ENCODE measurements around the gene WDR35.
"Not testable (repeated sequence)": the region's sequence is repeated elsewhere in the genome, so short reads cannot be mapped to it uniquely, and the experiment has no call there.

Gene WDR35

DNA sequence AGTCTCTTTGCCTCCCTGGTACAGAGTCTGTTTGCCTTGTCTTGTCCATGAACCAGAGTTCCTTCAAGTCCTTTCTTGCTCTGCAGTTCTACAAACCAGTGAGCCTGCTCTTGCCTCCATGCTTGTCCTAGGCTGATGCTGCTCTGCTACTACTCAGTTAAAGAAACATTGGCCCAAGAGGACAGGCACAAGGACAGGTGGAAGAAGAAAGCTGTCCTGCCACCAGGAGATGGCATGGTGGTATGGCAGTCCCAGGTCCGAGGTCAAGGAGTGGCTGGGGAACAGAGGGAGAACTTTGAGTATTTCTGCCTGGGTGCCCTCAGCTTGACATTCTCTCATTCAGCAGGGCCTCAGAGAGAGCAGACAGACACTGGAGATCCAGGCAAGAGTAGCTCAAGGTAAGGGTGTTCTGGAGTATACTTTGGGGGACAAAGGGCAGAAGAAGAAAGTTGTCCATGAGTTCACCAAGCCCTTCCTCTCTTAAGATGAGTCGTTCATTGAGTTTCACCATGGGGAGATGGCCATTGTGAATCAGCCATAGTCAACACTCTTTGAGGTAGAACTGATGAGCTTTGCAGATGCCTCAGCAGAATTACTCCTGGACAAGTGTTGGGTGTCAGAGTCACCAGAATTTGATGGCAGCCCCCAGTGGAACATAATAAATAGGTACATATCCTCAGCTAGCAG, 108.5 kb downstream of the WDR35 start:
- DNase-seq (ENCODE audit: insufficient read length, low spot score): no peak
- no peak for TF ChIP-seq PAX5 (IDR thresholded peaks at IDR 0.05; ENCODE audit: insufficient read depth, low read length, severe bottlenecking)
- FAIRE-seq: no peak

DNA sequence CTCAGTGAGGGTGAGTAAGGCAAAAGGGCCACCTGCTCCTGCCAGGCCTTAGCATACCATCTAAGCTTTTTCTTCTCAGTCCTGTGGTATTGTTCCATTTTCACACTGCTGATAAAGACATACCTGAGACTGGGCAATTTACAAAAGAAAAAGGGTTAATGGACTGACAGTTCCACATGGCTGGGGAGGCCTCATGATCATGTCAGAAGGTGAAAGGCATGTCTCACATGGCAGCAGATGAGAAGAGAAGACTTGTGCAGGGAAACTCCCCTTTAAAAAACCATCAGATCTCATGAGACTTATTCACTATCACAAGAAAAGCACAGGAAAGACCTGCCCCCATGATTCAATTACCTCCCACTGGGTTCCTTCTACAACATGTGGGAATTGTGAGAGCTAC, 109.7 kb downstream of the WDR35 start:
- FAIRE-seq; DNase-seq (ENCODE audit: insufficient read length, low spot score): not testable (repeated sequence)

DNA sequence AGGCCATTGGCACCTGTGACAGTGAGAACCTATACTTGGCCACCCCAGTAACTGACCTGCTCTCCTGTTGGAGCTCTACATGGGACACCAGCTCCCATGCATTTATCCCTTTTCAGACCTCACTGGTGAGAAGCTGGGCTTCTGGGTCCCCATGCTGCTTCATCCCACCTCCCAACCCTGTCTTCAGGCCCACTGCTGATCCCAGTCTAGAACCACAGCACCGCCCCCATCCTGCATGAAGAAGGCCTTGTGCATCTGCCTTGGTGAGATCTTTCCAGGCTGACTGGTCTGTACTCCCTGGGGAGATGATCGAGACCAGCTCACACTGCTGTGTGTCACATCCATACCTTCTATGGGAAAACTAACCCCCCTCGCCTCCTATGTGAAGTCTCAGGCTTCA, 110.8 kb downstream of the WDR35 start:
- DNase-seq (ENCODE audit: insufficient read length, low spot score) (no peak), FAIRE-seq (no peak)
- TF ChIP-seq SPI1 (IDR thresholded peaks at IDR 0.05; ENCODE audit: low read depth, low read length): no peak

DNA sequence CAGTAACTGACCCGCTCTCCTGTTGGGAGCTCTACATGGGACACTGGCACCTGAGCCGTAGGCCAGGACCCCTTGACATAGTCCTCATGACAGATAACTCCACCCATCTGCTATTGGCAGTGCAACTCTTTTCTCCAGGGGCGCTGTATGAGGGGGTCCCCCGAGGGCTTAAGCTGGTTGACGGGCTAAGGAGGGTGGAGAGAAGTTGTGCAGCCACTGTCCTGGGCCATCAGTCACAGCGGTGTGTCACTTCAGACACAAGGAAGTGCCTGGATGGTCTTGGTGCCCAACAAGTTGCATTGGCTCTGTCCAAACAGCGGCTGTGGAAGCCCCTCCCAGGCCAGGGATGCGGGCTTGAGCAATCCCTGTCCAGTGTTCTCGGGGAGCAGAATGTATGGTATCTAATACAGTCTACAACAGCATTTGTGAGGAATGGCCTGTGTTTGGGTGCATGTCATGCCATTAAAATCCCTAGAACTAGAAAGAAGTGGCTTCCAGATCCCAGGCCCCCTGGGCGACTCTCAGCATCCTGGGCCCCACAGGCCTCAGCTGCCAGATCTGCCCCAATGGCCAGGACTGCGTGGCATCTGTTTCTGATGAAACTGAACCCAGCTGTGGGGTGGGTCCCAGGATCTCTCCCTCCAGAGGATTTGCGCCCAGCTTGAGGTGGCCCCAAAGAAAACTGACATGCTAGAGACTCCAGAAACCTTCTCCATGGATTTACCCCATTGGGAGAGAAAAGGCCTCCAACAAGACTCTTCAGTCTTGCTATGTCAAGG, 111.4 kb downstream of the WDR35 start:
- no peak for DNase-seq (ENCODE audit: insufficient read length, low spot score)
- TF ChIP-seq TAF1 (IDR thresholded peaks at IDR 0.05; ENCODE audit: low read depth, low read length) (no peak), SPI1 (IDR thresholded peaks at IDR 0.05; ENCODE audit: low read depth, low read length) (no peak), PAX5 (IDR thresholded peaks at IDR 0.05; ENCODE audit: insufficient read depth, low read length, severe bottlenecking) (no peak), POLR2A (IDR thresholded peaks at IDR 0.05; ENCODE audit: low read depth, low read length) (no peak), POLR2AphosphoS5 (IDR thresholded peaks at IDR 0.05; ENCODE audit: low read depth, low read length) (no peak), POU2F2 (IDR thresholded peaks at IDR 0.05; ENCODE audit: low read depth, low read length) (no peak)
- FAIRE-seq: no peak

DNA sequence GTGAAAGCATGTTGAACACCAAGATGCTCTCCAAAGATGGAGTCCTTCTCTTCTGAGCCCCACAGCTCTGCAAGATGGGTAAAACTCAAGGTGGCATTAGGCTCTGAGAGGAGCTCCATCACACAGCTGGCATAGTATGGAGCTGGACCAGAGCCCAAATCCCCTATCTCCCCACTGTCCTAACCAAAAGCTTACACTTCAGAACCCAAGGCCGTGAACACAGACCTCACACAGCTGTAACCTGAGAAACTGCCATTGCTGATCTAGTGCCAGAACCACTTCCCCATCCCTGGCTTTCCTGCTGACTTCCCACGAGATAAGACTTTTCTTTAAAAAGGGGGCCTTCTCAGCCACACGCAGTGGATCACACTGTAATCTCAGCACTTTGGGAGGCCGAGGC, 113.2 kb downstream of the WDR35 start:
- no peak for DNase-seq (ENCODE audit: insufficient read length, low spot score)
- no peak for FAIRE-seq
- TF ChIP-seq PAX5 (IDR thresholded peaks at IDR 0.05; ENCODE audit: insufficient read depth, low read length, severe bottlenecking): no peak
- TF ChIP-seq POLR2A (IDR thresholded peaks at IDR 0.05; ENCODE audit: low read depth, low read length): no peak
- TF ChIP-seq POLR2AphosphoS5 (IDR thresholded peaks at IDR 0.05; ENCODE audit: low read depth, low read length): no peak
- no peak for TF ChIP-seq POU2F2 (IDR thresholded peaks at IDR 0.05; ENCODE audit: low read depth, low read length)
- no peak for TF ChIP-seq TAF1 (IDR thresholded peaks at IDR 0.05; ENCODE audit: low read depth, low read length)
- no peak for TF ChIP-seq SPI1 (IDR thresholded peaks at IDR 0.05; ENCODE audit: low read depth, low read length)

DNA sequence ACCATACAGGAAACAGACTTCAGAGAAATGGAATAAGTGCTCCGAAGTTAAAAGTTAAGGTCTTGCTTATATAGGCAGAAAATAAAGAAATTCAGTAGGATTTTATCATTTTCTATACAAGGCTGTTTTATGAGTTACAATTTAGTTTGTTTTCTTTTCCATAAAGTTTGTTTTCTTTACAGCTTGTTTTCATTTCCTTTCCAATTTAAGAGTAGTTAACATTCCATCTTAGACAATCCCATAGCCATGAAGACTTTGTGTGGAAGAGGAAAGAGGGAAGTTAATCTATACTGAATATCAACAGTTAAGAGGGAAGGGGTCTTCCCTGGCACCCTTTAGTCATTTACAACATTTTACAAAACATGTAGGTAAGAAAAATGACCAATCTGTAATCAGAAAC, 114.6 kb downstream of the WDR35 start:
- FAIRE-seq: no peak
- DNase-seq (ENCODE audit: insufficient read length, low spot score): no peak
- no peak for TF ChIP-seq POLR2AphosphoS5 (IDR thresholded peaks at IDR 0.05; ENCODE audit: low read depth, low read length)
- no peak for TF ChIP-seq POLR2A (IDR thresholded peaks at IDR 0.05; ENCODE audit: low read depth, low read length)
- no peak for TF ChIP-seq SPI1 (IDR thresholded peaks at IDR 0.05; ENCODE audit: low read depth, low read length)
- no peak for TF ChIP-seq PAX5 (IDR thresholded peaks at IDR 0.05; ENCODE audit: insufficient read depth, low read length, severe bottlenecking)

DNA sequence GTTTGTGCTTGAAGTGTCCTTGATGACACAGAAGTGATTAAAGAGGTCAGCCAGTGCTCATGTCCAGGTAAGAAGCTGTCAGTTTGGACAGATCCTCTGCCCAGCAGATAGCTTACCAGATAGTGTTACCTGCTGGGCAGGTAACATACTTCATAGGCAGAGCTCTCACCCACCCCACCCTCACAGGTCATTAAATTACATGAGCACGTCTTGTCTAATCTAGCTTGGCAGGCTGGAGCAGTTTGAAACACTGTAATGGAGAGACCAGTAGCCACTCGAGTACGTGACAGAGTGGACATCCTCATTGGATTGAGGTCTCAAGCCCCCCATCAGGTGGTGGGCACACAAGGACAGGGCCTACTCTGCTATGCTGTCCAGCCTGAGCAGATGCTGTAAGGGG, 115.2 kb downstream of the WDR35 start:
- DNase-seq (ENCODE audit: insufficient read length, low spot score) (no peak), FAIRE-seq (no peak)
- TF ChIP-seq POLR2A (IDR thresholded peaks at IDR 0.05; ENCODE audit: low read depth, low read length): no peak
- no peak for TF ChIP-seq SPI1 (IDR thresholded peaks at IDR 0.05; ENCODE audit: low read depth, low read length)

DNA sequence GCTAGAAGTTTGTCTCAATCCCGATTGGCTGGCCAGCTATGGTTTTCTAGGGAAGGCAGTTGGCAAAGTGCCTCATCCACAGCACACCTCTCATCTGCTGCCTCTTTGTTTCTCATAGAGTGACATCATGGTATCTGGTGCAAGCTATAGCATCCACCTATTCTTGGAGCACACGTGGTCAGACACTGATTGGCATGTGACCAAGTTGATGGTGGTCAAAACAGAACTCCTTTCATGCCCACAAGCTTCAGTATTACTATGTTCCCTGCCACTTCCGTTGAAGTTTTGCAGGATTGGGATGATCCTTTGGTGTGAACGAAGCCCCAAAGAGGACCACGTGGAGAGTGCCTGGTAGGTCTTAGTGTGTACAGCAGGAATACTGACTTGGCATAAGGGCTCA, 116.9 kb downstream of the WDR35 start:
- TF ChIP-seq POLR2A (IDR thresholded peaks at IDR 0.05; ENCODE audit: low read depth, low read length) (no peak), SPI1 (IDR thresholded peaks at IDR 0.05; ENCODE audit: low read depth, low read length) (no peak), TAF1 (IDR thresholded peaks at IDR 0.05; ENCODE audit: low read depth, low read length) (no peak), PAX5 (IDR thresholded peaks at IDR 0.05; ENCODE audit: insufficient read depth, low read length, severe bottlenecking) (no peak), POU2F2 (IDR thresholded peaks at IDR 0.05; ENCODE audit: low read depth, low read length) (no peak), POLR2AphosphoS5 (IDR thresholded peaks at IDR 0.05; ENCODE audit: low read depth, low read length) (no peak)
- DNase-seq (ENCODE audit: insufficient read length, low spot score) (no peak), FAIRE-seq (no peak)

DNA sequence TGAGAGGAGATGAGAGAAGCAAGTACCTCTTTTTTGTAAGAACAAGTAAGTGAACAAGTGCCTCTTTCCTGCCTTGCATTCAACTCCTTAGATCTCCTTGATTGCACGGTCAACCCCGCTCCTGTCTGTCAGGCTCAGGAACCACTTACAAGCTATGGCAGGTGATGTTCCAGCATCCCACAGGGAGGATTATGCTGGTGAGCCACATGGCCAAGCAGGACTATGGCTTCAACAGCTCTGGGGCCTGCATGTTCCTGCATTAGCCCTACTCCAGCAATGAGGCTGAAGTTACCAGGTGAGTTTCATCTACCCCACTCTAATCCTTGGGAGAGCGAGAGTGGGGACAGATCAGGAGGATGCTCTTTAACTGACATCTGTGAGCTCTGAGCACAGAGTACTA, 117.6 kb downstream of the WDR35 start:
- no peak for DNase-seq (ENCODE audit: insufficient read length, low spot score)
- no peak for TF ChIP-seq TAF1 (IDR thresholded peaks at IDR 0.05; ENCODE audit: low read depth, low read length)
- no peak for TF ChIP-seq SPI1 (IDR thresholded peaks at IDR 0.05; ENCODE audit: low read depth, low read length)
- no peak for TF ChIP-seq POLR2AphosphoS5 (IDR thresholded peaks at IDR 0.05; ENCODE audit: low read depth, low read length)
- TF ChIP-seq POU2F2 (IDR thresholded peaks at IDR 0.05; ENCODE audit: low read depth, low read length): no peak
- no peak for TF ChIP-seq PAX5 (IDR thresholded peaks at IDR 0.05; ENCODE audit: insufficient read depth, low read length, severe bottlenecking)
- no peak for TF ChIP-seq POLR2A (IDR thresholded peaks at IDR 0.05; ENCODE audit: low read depth, low read length)
- no peak for FAIRE-seq

DNA sequence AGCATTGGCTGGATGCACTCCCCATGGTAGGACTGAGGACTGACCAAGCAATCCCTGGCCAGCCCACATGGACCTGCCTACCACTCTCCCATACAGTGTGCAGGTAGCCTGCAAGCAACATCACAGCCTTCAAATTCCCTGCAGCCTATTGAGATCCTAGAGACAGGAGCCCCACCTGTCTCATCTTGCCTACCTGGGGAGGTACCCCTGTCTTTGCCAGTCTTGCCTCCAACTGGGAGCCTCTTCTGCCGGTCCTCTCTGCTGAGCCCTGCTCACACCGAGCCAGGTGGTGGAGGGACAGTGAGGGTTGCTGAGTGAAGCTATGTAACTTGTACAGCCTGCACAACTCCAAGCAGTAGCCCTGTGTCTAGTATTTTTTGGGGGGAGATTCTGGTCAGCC, 118.1 kb downstream of the WDR35 start:
- FAIRE-seq (no peak), DNase-seq (ENCODE audit: insufficient read length, low spot score) (no peak)
- no peak for TF ChIP-seq SPI1 (IDR thresholded peaks at IDR 0.05; ENCODE audit: low read depth, low read length)
- no peak for TF ChIP-seq POU2F2 (IDR thresholded peaks at IDR 0.05; ENCODE audit: low read depth, low read length)
- TF ChIP-seq TAF1 (IDR thresholded peaks at IDR 0.05; ENCODE audit: low read depth, low read length): no peak
- no peak for TF ChIP-seq POLR2AphosphoS5 (IDR thresholded peaks at IDR 0.05; ENCODE audit: low read depth, low read length)

DNA sequence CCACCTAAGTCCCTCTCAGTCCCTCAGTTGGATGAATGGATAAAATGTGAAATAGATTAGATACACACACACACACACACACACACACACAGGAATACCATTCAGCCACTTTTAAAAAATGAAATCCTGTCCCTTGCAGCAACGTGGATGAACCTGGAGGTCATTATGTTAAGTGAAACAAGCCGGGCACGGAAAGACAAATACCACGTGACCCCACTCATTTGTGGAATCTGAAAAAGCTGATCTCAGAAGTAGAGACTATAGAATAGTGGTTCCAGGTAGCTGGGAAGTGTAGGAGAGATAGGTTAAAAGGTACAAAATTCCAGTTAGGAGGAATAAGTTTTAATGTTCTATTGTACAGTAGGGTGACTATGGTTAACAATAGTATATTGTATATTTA, 119.1 kb downstream of the WDR35 start:
- TF ChIP-seq SPI1 (IDR thresholded peaks at IDR 0.05; ENCODE audit: low read depth, low read length) (no peak), TAF1 (IDR thresholded peaks at IDR 0.05; ENCODE audit: low read depth, low read length) (no peak), POLR2A (IDR thresholded peaks at IDR 0.05; ENCODE audit: low read depth, low read length) (no peak), PAX5 (IDR thresholded peaks at IDR 0.05; ENCODE audit: insufficient read depth, low read length, severe bottlenecking) (no peak), POLR2AphosphoS5 (IDR thresholded peaks at IDR 0.05; ENCODE audit: low read depth, low read length) (no peak), POU2F2 (IDR thresholded peaks at IDR 0.05; ENCODE audit: low read depth, low read length) (no peak)
- FAIRE-seq: no peak
- DNase-seq (ENCODE audit: insufficient read length, low spot score): no peak
